B cell (primary cell): ENCODE measurements around the gene NBDY.
"Not testable (repeated sequence)": the region's sequence is repeated elsewhere in the genome, so short reads cannot be mapped to it uniquely, and the experiment has no call there.

Experiments
- CTCF ChIP-seq: fragments of 200-600 bp; IDR thresholded peaks from one replicate; pipeline ENCODE4 v1.8.0; 2022; ENCODE audit warnings: antibody characterized with exemption, mild to moderate bottlenecking
- EZH2 ChIP-seq: IDR thresholded peaks from 2 replicates; pipeline ENCODE4 v1.6.1; 2012; ENCODE audit warnings: borderline replicate concordance, low read depth, mild to moderate bottlenecking, moderate library complexity, low read length; ENCODE audit not compliant: insufficient read depth, poor library complexity, severe bottlenecking

- TF ChIP-seq CTCF, EZH2: not testable (repeated sequence)
Measured at GRCh38 chrX:56780681-56781649, 51.9 kb downstream of the NBDY start.
